Fibroblast of skin of left biceps (primary cell): Measurements from ENCODE around the gene CCKAR.

Experiments used
- DNase-seq, 2 experiments: peaks; one replicate each; pipeline ENCODE4 v3.0.0-alpha.2; 2013; ENCODE audit warnings: low read depth in 2 of 2

The CCKAR gene

DNA sequence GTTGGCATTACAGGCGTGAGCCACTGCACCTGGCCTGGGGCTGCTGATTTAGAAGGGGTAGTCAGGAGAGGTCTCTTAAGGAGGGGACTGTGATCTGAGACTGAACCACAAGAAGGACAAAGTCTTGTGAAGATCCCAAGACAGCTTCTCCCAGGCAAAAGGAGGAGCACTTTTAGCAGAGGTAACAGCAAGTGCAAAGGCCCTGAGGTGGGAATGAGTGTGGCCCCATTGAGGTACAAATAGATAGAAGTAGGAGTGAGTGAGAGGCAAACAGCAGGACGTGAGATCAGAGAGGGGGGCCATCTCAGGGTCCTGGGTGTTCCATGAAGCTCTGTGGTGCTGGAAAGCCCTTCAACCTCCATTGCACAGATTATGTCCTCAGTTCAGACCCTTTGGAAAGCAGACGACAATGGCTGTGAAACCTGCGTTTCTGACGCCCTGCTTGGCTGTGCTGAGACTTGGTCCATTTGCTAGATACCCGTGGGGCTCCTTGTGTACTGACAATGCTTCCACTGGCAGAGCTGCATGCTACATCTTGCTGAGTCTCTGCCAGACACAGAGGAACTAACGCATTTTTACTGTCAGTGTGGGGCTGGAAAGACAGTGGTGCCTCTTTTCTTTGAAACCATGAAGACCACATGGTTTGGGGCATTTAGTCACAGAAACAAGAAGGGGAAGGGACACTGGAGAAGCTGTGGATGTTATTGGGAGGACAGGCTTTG, 1.3 kb upstream of the CCKAR start:
- no peak for DNase-seq

- DNase-seq: no peak
Observed at GRCh38 chr4:26490960-26491284, 638 bp upstream of the CCKAR start.

- no peak for DNase-seq
Observed at GRCh38 chr4:26489101-26489985, 941 bp downstream of the CCKAR start.

DNA sequence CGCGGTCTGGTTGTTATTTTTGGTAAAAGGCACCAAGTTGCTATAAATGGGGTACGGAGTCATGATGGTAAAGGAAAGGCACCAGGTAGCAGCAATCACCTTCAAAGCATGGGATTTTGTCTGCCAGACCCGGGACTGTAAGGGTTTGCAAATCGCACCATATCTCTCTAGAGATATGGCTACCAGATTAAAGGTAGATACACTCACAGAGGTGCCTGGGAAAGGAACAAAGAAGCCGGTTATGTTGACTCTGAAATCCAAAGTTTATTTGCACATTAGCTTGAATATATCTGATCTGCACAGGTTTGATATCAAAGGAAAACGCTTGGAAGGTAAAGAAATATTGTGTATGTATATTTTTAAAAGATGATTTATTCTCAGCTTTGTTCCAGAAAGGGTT, 4.6 kb downstream of the CCKAR start:
- no peak for DNase-seq

DNA sequence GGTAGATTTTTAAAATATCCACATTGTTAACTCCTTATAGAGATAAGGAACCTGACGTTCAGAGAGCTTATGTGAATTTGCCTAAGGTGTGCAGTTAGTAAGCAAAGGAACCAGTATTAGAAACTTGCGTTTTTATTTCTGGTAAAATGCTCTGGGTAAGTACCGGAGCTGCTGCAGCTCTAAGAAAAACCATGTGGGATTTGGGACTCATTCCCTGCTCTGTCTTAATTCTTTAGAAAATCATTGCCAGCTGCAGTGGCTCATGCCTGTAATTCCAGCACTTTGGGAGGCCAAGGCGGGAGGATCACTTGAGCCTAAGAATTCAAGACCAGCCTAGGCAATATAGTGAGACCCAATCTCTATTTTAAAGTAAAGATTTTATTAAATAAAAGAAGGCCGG, 5.8 kb downstream of the CCKAR start:
- DNase-seq: no peak

GRCh38 chr4:26484032-26484515, 6.2 kb downstream of the CCKAR start:
- peak; percentile 16 to 19 for DNase-seq

DNA sequence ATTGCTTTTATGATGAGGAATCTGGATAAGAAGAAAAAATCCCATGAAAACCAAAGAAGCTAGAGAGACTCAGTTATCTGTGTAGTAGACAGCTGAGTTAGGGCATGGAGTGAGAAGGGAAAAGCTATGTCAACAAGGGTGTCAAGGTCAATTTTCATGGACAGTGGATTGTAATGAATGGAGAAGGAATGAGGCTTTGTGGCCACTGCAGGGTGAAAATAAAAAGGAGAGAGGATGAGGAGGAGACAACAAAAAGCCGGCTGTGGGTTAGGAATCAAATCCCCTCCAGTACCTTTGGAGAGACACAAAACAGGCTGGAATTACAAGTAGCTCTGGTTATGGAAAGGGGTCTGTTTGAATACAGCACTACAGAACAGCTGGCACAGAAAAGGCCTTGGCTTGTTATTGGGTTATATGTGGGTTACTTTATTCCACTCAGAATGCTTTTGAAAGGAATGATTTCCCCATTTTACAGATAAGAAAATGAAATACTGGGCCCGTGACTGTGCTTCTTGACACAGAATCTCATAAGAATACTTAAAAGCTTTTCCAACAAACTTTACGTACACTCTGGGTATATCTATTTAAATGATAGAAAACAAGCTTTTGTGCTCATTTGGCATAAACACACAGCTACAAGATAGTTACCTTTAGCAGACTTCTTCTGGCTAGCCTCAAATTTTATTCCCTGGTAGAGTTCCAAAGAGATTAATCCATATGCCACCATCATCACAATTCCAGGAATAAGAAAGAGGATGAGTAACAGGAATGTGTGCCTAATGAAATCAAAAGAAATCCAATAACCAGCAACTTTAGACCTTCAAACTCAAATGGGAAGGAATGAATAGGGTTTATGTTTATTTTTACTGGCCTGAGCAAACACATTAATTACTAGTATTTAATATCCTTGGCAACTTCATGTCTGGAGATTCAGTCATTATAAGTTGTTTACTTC, 7.5 kb downstream of the CCKAR start:
- no peak for DNase-seq

- no peak for DNase-seq
Observed at GRCh38 chr4:26478330-26478729, 12.0 kb downstream of the CCKAR start.

- DNase-seq: no peak
Observed at GRCh38 chr4:26476545-26476944, 13.7 kb downstream of the CCKAR start.

- DNase-seq: no peak
Observed at GRCh38 chr4:26475716-26476115, 14.6 kb downstream of the CCKAR start.

DNA sequence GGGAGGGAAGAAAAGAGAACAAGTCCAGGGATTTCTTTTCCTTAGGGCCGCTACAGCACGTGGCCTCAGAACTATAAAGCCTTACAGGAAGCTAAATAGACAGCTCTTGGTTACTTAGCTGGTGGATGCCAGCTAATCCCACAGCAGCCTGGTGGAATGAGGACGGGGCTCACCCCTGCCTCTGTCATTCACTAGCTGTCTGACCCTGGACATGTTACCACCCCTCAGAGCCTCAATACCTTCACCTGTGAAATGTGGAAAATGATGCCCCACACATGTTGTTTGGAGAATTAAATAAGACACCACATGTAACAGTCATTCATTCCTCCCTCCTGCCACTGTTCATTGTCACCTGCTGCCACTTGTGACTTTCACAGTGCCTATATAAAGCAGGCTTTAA, 15.7 kb downstream of the CCKAR start:
- no peak for DNase-seq

- DNase-seq: no peak
Observed at GRCh38 chr4:26473893-26474292, 16.4 kb downstream of the CCKAR start.

DNA sequence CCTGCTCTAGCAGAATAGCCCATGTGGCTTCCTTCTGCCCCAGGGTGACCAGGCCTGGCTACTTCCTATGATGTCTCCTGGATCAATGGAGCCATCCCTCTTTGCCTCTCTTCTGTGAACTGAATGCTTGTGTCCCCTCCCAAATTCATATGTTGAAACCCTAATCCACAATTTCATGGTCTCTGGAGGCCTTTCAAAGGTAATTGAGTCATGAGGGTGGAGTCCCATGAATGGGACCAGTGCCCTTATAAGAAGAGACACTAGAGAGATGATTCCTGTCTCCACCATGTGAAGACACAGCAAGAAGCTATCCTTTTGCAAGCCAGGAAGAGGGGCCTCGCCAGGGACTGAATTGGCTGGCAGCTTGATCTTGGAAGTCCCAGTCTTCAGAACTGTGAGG, 18.4 kb downstream of the CCKAR start:
- DNase-seq: no peak

- DNase-seq: no peak
Observed at GRCh38 chr4:26468977-26469376, 21.3 kb downstream of the CCKAR start.

GRCh38 chr4:26468283-26468949, 21.9 kb downstream of the CCKAR start:
- DNase-seq: no peak

- no peak for DNase-seq
Observed at GRCh38 chr4:26467724-26468123, 22.6 kb downstream of the CCKAR start.

DNA sequence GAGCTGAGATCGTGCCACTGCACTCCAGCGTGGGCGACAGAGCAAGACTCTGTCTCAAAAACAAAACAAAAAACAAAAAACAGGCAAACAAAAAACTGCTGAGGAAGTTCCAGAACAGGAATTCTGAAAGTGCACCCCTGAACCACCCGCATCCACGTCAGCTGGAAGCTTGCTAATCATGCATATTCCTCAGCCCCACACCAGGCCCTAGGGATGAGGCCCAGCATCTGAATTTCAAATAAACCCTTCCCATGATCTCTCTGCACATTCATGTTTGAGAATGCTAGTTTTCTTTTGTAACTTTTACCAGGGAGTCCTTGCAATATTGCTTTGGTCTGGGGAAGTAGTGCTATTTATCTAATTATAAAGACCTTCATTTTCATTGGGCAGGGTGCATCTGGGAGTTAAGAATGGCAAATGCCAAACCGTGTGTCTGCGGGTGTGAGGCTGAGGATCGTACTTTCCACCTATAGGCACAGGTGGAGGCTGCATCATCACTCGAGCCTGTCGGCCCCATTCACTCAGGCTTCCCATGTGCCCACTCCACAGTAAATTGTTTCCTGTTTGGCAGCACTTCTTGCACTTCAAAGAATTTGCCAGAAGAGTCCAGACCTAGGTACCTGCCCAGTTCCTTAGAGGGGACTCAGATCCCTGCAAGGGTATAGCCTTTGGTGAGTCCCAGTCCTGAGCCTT, 23.6 kb downstream of the CCKAR start:
- DNase-seq: no peak

GRCh38 chr4:26464420-26465095, 25.7 kb downstream of the CCKAR start:
- no peak for DNase-seq

DNA sequence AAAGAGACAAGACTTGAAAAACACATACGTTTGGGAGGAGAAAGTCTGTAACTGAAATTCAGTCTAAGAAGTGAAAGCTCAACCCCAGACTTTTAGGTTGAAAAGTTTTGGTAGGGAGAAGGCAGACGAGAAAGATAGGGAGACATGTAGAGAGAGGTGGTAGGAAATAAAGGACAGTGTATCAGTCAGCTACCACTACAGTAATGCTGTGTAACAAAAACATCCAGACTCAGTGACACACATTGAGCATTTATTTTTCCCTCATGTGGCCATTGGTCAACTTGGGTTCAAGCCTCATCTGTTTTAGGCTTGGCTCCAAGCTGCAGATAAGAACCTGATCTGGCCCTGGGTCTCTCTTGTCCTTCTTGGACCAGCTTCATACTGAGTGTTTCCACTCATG, 26.9 kb downstream of the CCKAR start:
- DNase-seq: no peak

DNA sequence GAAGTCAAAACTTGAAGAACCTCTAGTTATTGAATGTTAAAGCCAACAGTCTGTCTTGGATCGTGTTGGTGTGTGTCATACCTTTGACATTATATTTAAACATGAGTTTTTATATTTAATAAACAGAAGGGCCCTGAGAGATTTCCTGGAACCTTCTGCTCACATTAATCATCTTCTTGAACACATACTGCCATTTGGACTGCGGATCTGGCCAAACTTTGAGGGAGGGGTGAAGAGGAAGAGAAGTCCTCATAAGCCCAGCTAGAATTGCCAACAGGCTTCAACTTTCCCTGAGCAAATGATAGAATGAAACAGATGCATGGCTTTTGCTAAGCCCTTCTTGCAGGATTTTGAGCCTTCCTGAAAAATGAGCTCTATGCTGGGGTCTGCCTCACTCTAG, 27.4 kb downstream of the CCKAR start:
- DNase-seq: no peak
